ENCODE results near the gene UFSP2. TPM values are rescaled to one million over a fixed set of nuclear protein-coding genes. Genes with fewer than 3 reads are reported as not detected.

Gene UFSP2
- total RNA-seq, 1 experiment from 2014 or later = 44.4 TPM

- Mint-ChIP-seq H3K4me3 (ENCODE audit: unreplicated experiment) (no peak overlapping the region), H3K9me3 (ENCODE audit: unreplicated experiment) (no peaks in the 10 kb centered on the region), H3K36me3 (ENCODE audit: insufficient read depth, unreplicated experiment) (peaks cover 5% of the 10 kb centered on the region), H3K27ac (ENCODE audit: low read depth, unreplicated experiment) (no peak overlapping the region), H3K4me1 (ENCODE audit: insufficient read depth, unreplicated experiment) (no peaks in the 10 kb centered on the region), H3K27me3 (ENCODE audit: insufficient read depth, unreplicated experiment) (peaks cover 55% of the 10 kb centered on the region)
- no TSS peak for BruUV-seq (replicated peaks)
- TF ChIP-seq, protein P1, sequence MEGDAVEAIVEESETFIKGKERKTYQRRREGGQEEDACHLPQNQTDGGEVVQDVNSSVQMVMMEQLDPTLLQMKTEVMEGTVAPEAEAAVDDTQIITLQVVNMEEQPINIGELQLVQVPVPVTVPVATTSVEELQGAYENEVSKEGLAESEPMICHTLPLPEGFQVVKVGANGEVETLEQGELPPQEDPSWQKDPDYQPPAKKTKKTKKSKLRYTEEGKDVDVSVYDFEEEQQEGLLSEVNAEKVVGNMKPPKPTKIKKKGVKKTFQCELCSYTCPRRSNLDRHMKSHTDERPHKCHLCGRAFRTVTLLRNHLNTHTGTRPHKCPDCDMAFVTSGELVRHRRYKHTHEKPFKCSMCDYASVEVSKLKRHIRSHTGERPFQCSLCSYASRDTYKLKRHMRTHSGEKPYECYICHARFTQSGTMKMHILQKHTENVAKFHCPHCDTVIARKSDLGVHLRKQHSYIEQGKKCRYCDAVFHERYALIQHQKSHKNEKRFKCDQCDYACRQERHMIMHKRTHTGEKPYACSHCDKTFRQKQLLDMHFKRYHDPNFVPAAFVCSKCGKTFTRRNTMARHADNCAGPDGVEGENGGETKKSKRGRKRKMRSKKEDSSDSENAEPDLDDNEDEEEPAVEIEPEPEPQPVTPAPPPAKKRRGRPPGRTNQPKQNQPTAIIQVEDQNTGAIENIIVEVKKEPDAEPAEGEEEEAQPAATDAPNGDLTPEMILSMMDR (IDR thresholded peaks at IDR 0.05; ENCODE audit: unreplicated experiment) = no peak
- no peak for DNase-seq (ENCODE audit: unreplicated experiment)
- POLR2A ChIA-PET = interaction anchor here (1.7 kb wide), 1 partner anchor 39 kb away, joined by 7 read pairs; the partner anchor contains the start of gene UFSP2
- CTCF ChIA-PET = interaction anchor here (0.6 to 1.5 kb wide), 3 partner anchors 18 to 99 kb away, joined by 3 read pairs; no protein-coding TSS in a partner anchor
- intact Hi-C loops (cut with micrococcal nuclease) = no loop called here
Measured at GRCh38 chr4:185464887-185465286, 39.1 kb upstream of the UFSP2 start.

- no peak overlapping the region for H3K27ac Mint-ChIP-seq (ENCODE audit: low read depth, unreplicated experiment)
- intact Hi-C loops (cut with micrococcal nuclease) = no loop called here
- no TSS peak for BruUV-seq (replicated peaks)
- TF ChIP-seq, protein P1 (IDR thresholded peaks at IDR 0.05; ENCODE audit: unreplicated experiment) = no peak
- POLR2A ChIA-PET = interaction anchor here (0.6 to 1.7 kb wide), 2 partner anchors 39 to 134 kb away, joined by 3 to 7 read pairs; partner anchors contain the start of gene UFSP2
- H3K27me3 Mint-ChIP-seq (ENCODE audit: insufficient read depth, unreplicated experiment) = peaks cover 55% of the 10 kb centered on the region
- H3K4me3 Mint-ChIP-seq (ENCODE audit: unreplicated experiment) = no peak overlapping the region
- H3K4me1 Mint-ChIP-seq (ENCODE audit: insufficient read depth, unreplicated experiment) = no peaks in the 10 kb centered on the region
- H3K9me3 Mint-ChIP-seq (ENCODE audit: unreplicated experiment) = no peaks in the 10 kb centered on the region
- CTCF ChIA-PET = interaction anchor here (0.6 to 1.5 kb wide), 3 partner anchors 17 to 27 kb away, joined by 3 read pairs; no protein-coding TSS in a partner anchor
- H3K36me3 Mint-ChIP-seq (ENCODE audit: insufficient read depth, unreplicated experiment) = peaks cover 5% of the 10 kb centered on the region
- no peak for DNase-seq (ENCODE audit: unreplicated experiment)
Measured at GRCh38 chr4:185464183-185464582, 38.4 kb upstream of the UFSP2 start.

DNA sequence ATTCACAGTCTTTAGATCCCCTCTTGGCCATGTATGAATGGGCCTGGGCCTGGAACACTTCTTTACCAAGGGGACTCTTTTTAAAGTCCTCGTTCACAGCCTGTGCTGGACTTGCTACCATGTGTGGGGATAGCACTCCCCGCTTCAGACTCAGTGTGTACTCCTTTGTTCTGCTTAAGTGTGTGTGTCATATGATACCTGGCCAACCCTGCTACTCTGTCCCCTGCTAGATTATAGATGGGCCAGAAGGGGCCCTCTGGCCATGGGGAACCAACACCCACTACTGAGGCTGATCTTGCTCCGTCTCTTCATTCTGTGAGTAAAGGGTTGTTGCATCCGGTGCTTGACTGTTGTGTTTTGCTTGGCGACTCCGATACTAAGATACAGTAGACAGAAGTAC, 37.8 kb upstream of the UFSP2 start:
- intact Hi-C loops (cut with micrococcal nuclease) = no loop called here
- no peak for DNase-seq (ENCODE audit: unreplicated experiment)
- Mint-ChIP-seq H3K4me3 (ENCODE audit: unreplicated experiment) (no peak overlapping the region), H3K4me1 (ENCODE audit: insufficient read depth, unreplicated experiment) (no peaks in the 10 kb centered on the region), H3K36me3 (ENCODE audit: insufficient read depth, unreplicated experiment) (peaks cover 5% of the 10 kb centered on the region), H3K9me3 (ENCODE audit: unreplicated experiment) (no peaks in the 10 kb centered on the region), H3K27me3 (ENCODE audit: insufficient read depth, unreplicated experiment) (peaks cover 53% of the 10 kb centered on the region), H3K27ac (ENCODE audit: low read depth, unreplicated experiment) (no peak overlapping the region)
- TF ChIP-seq, protein P1 (IDR thresholded peaks at IDR 0.05; ENCODE audit: unreplicated experiment) = no peak
- POLR2A ChIA-PET = interaction anchor here (0.6 kb wide), 2 partner anchors 15 to 135 kb away, joined by 3 read pairs; no protein-coding TSS in a partner anchor
- no TSS peak for BruUV-seq (replicated peaks)
- CTCF ChIA-PET = interaction anchor here (0.7 kb wide), 1 partner anchor 19 kb away, joined by 3 read pairs; no protein-coding TSS in a partner anchor

GRCh38 chr4:185461565-185461964, 35.8 kb upstream of the UFSP2 start:
- TF ChIP-seq, protein P1 (IDR thresholded peaks at IDR 0.05; ENCODE audit: unreplicated experiment) = no peak
- Mint-ChIP-seq H3K9me3 (ENCODE audit: unreplicated experiment) (no peaks in the 10 kb centered on the region), H3K27ac (ENCODE audit: low read depth, unreplicated experiment) (no peak overlapping the region), H3K4me3 (ENCODE audit: unreplicated experiment) (no peak overlapping the region), H3K36me3 (ENCODE audit: insufficient read depth, unreplicated experiment) (peaks cover 5% of the 10 kb centered on the region), H3K27me3 (ENCODE audit: insufficient read depth, unreplicated experiment) (peaks cover 33% of the 10 kb centered on the region), H3K4me1 (ENCODE audit: insufficient read depth, unreplicated experiment) (no peaks in the 10 kb centered on the region)
- BruUV-seq (replicated peaks) = no TSS peak
- ChIA-PET CTCF (no interaction called here), POLR2A (no interaction called here)
- DNase-seq (ENCODE audit: unreplicated experiment) = no peak
- intact Hi-C loops (cut with micrococcal nuclease) = no loop called here

Data from MCF 10A (cell line).